Measurements from ENCODE around the gene PMS1. TPM values are rescaled to one million over a fixed set of nuclear protein-coding genes. Genes with fewer than 3 reads are reported as not detected.

Gene PMS1
- total RNA-seq, 4 donors from 2014 or later = 5.7 to 15.7 (median 11.0) TPM

- Histone ChIP-seq H3K27ac (peak within 1 kb of the TSS; percentile 89), H3K36me3 (peaks cover 18% of the 10 kb centered on the region), H3K27me3 (no peaks in the 10 kb centered on the region), H3K9me3 (no peaks in the 10 kb centered on the region), H3K4me3 (peak within 1 kb of the TSS; percentile 84), H3K4me1 (peaks cover 22% of the 10 kb centered on the region)
- peak; percentile 95 for DNase-seq (ENCODE audit: low spot score in 2 of 2)
- TF ChIP-seq POLR2A (IDR thresholded peaks at IDR 0.05) (no peak), EP300 (IDR thresholded peaks at IDR 0.05) (no peak), CTCF (IDR thresholded peaks at IDR 0.05) (peak in 1 of 2 donors; percentile 7)
- WGBS = 0% methylated on average over 33 of the region's 33 CpGs
These were observed 21.5 kb upstream of the PMS1 start, which contains the start of gene OSGEPL1 for GRCh38 chr2:189762551-189763298. Gene OSGEPL1 (minus strand): TSS chr2:189762792. CDS start chr2:189761640, 1,152 bp downstream.

- no peak for DNase-seq (ENCODE audit: low spot score in 2 of 2)
- Histone ChIP-seq H3K27me3 (no peaks in the 10 kb centered on the region), H3K9me3 (no peaks in the 10 kb centered on the region), H3K4me1 (peaks cover 22% of the 10 kb centered on the region), H3K27ac (no peak overlapping the region), H3K36me3 (peaks cover 12% of the 10 kb centered on the region), H3K4me3 (peak overlapping the region; percentile 84)
- WGBS = 75% methylated on average over 4 of the region's 4 CpGs
- TF ChIP-seq EP300 (IDR thresholded peaks at IDR 0.05) (no peak), CTCF (IDR thresholded peaks at IDR 0.05) (no peak), POLR2A (IDR thresholded peaks at IDR 0.05) (no peak), POLR2AphosphoS5 (IDR thresholded peaks at IDR 0.05) (no peak)
These were observed 20.2 kb upstream of the PMS1 start for GRCh38 chr2:189763908-189764661.

- Histone ChIP-seq H3K9me3 (no peaks in the 10 kb centered on the region), H3K4me3 (no peak overlapping the region), H3K27ac (no peak overlapping the region), H3K27me3 (no peaks in the 10 kb centered on the region), H3K4me1 (peaks cover 15% of the 10 kb centered on the region), H3K36me3 (peaks cover 50% of the 10 kb centered on the region)
- WGBS = 68% methylated on average over 6 of the region's 6 CpGs
- no peak for TF ChIP-seq POLR2AphosphoS5 (IDR thresholded peaks at IDR 0.05)
- TF ChIP-seq POLR2A (IDR thresholded peaks at IDR 0.05) = no peak
- no peak for TF ChIP-seq CTCF (IDR thresholded peaks at IDR 0.05)
- DNase-seq (ENCODE audit: low spot score in 2 of 2) = no peak
These were observed 13.5 kb upstream of the PMS1 start for GRCh38 chr2:189770590-189771322.

GRCh38 chr2:189772212-189772611, 12.0 kb upstream of the PMS1 start:
- Histone ChIP-seq H3K4me3 (no peak overlapping the region), H3K9me3 (no peaks in the 10 kb centered on the region), H3K27me3 (no peaks in the 10 kb centered on the region), H3K27ac (no peak overlapping the region), H3K36me3 (peaks cover 43% of the 10 kb centered on the region), H3K4me1 (peaks cover 15% of the 10 kb centered on the region)
- TF ChIP-seq EP300 (IDR thresholded peaks at IDR 0.05) (no peak), POLR2A (IDR thresholded peaks at IDR 0.05) (no peak), POLR2AphosphoS5 (IDR thresholded peaks at IDR 0.05) (no peak), CTCF (IDR thresholded peaks at IDR 0.05) (no peak)
- 60% methylated on average over 1 of the region's 1 CpG for WGBS
- DNase-seq (ENCODE audit: low spot score in 2 of 2) = no peak

Data from suprapubic skin (tissue), 4 donors.